Neural progenitor cell (in vitro differentiated cells): ENCODE results near the gene PTPRN2. TPM values are rescaled to one million over a fixed set of nuclear protein-coding genes. Genes with fewer than 3 reads are reported as not detected.

ENCODE experiments used
- DNase-seq: peaks from one replicate; pipeline ENCODE4 v3.0.0-alpha.2; 2016; ENCODE audit warnings: low spot score
- H2AFZ ChIP-seq: fragments of 200-600 bp; sonication (generic); replicated peaks from 2 replicates; pipeline ENCODE4 v1.6.1; 2016; ENCODE audit warnings: antibody characterized with exemption
- H3F3A ChIP-seq: fragments of 200-600 bp; sonication (generic); 2 replicates; pipeline ENCODE4 v1.6.1; 2016; ENCODE audit warnings: antibody characterized with exemption, low read depth
- H3K27ac ChIP-seq: fragments of 200-600 bp; sonication (generic); 2 replicates; pipeline ENCODE4 v1.5.1; 2016; ENCODE audit warnings: mild to moderate bottlenecking
- H3K27me3 ChIP-seq: fragments of 200-600 bp; sonication (generic); 2 replicates; pipeline ENCODE4 v1.6.1; 2016; ENCODE audit warnings: mild to moderate bottlenecking, moderate library complexity
- H3K36me3 ChIP-seq: fragments of 200-600 bp; sonication (generic); 2 replicates; pipeline ENCODE4 v1.5.1; 2016
- H3K4me1 ChIP-seq: fragments of 200-600 bp; sonication (generic); 2 replicates; pipeline ENCODE4 v1.6.1; 2016; ENCODE audit warnings: mixed run types
- H3K4me2 ChIP-seq: fragments of 200-600 bp; sonication (generic); 2 replicates; pipeline ENCODE4 v1.6.1; 2016
- H3K4me3 ChIP-seq: fragments of 200-600 bp; sonication (generic); 2 replicates; pipeline ENCODE4 v1.5.1; 2016
- H3K79me2 ChIP-seq: fragments of 200-600 bp; sonication (generic); 2 replicates; pipeline ENCODE4 v1.6.1; 2016; ENCODE audit warnings: low read depth
- H3K9ac ChIP-seq: fragments of 200-600 bp; sonication (generic); 2 replicates; pipeline ENCODE4 v1.6.1; 2016
- H3K9me3 ChIP-seq: fragments of 200-600 bp; sonication (generic); 2 replicates; pipeline ENCODE4 v1.5.1; 2016; ENCODE audit warnings: low read depth
- H4K20me1 ChIP-seq: fragments of 200-600 bp; sonication (generic); 2 replicates; pipeline ENCODE4 v1.6.1; 2016; ENCODE audit warnings: low read depth
- H3K27ac Mint-ChIP-seq: 3 replicates; pipeline ENCODE4 v1.8.0; 2021; ENCODE audit warnings: mixed read lengths
- H3K27me3 Mint-ChIP-seq: 2 replicates; pipeline ENCODE4 v1.8.0; 2022; ENCODE audit warnings: low read depth, mild to moderate bottlenecking, inconsistent platforms, moderate library complexity, mixed read lengths; ENCODE audit not compliant: insufficient read depth
- H3K36me3 Mint-ChIP-seq: 3 replicates; pipeline ENCODE4 v1.8.0; 2021; ENCODE audit warnings: mixed read lengths
- H3K4me1 Mint-ChIP-seq: 3 replicates; pipeline ENCODE4 v1.8.0; 2021; ENCODE audit warnings: mixed read lengths
- H3K4me3 Mint-ChIP-seq: 3 replicates; pipeline ENCODE4 v1.8.0; 2021; ENCODE audit warnings: mild to moderate bottlenecking, moderate library complexity, mixed read lengths
- H3K9me3 Mint-ChIP-seq: 3 replicates; pipeline ENCODE4 v1.8.0; 2020; ENCODE audit warnings: mixed read lengths
- EZH2 ChIP-seq: fragments of 200-600 bp; sonication (generic); IDR thresholded peaks from 2 replicates; pipeline ENCODE4 v1.6.1; 2017; ENCODE audit warnings: antibody characterized with exemption, mild to moderate bottlenecking, moderate library complexity
- EZH2phosphoT487 ChIP-seq: fragments of 200-600 bp; sonication (generic); IDR thresholded peaks from 2 replicates; pipeline ENCODE4 v1.6.1; 2017; ENCODE audit warnings: antibody characterized with exemption
- total RNA-seq: library from RNA; depleted of rRNA; stranded (reverse); fragments of >200 nt; gene quantifications from 2 replicates; pipeline ENCODE4 v1.2.3, GENCODE V29; 2015; ENCODE audit warnings: low replicate concordance
- TF ChIP-seq, protein P1 (sequence below): fragments of 200-600 bp; sonication (generic); IDR thresholded peaks from 2 replicates; pipeline ENCODE4 v1.5.1; 2017; ENCODE audit warnings: antibody characterized with exemption, mild to moderate bottlenecking

PTPRN2 gene
- total RNA-seq, 1 donor from 2014 or later: 3.0 TPM

DNA sequence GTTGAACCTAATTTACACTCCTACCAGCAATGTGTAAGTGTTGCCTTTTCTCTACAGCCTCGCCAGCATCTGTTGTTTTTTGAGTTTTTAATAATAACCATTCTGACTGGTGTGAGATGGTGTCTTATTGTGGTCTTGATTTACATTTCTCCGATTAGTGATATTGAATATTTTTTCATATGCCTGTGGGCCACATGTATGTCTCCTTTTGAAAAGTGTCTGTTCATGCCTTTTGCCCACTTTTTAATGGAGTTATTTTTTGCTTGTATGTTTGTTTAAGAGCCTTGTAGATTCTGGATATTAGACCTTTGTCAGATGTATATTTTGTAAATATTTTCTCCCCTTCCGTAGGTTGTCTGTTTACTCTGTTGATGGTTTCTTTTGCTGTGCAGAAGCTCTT, 1055.6 kb downstream of the PTPRN2 start:
- Histone ChIP-seq H3K4me3 (no peak overlapping the region), H3K27me3 (peaks cover 19% of the 10 kb centered on the region), H3K79me2 (no peaks in the 10 kb centered on the region), H4K20me1 (no peaks in the 10 kb centered on the region), H2AFZ (no peak overlapping the region), H3K9ac (no peak overlapping the region), H3K4me2 (no peak overlapping the region), H3F3A (no peaks in the 10 kb centered on the region), H3K9me3 (no peaks in the 10 kb centered on the region), H3K4me1 (peaks cover 3% of the 10 kb centered on the region), H3K36me3 (no peaks in the 10 kb centered on the region), H3K27ac (no peak overlapping the region)
- Mint-ChIP-seq H3K4me3 (no peak overlapping the region), H3K9me3 (peaks cover 36% of the 10 kb centered on the region), H3K27ac (no peak overlapping the region), H3K4me1 (peaks cover 5% of the 10 kb centered on the region), H3K27me3 (peaks cover 11% of the 10 kb centered on the region), H3K36me3 (no peaks in the 10 kb centered on the region)
- no peak for DNase-seq
- TF ChIP-seq EZH2 (no peak), EZH2phosphoT487 (no peak)
- TF ChIP-seq, protein P1, sequence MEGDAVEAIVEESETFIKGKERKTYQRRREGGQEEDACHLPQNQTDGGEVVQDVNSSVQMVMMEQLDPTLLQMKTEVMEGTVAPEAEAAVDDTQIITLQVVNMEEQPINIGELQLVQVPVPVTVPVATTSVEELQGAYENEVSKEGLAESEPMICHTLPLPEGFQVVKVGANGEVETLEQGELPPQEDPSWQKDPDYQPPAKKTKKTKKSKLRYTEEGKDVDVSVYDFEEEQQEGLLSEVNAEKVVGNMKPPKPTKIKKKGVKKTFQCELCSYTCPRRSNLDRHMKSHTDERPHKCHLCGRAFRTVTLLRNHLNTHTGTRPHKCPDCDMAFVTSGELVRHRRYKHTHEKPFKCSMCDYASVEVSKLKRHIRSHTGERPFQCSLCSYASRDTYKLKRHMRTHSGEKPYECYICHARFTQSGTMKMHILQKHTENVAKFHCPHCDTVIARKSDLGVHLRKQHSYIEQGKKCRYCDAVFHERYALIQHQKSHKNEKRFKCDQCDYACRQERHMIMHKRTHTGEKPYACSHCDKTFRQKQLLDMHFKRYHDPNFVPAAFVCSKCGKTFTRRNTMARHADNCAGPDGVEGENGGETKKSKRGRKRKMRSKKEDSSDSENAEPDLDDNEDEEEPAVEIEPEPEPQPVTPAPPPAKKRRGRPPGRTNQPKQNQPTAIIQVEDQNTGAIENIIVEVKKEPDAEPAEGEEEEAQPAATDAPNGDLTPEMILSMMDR: no peak

DNA sequence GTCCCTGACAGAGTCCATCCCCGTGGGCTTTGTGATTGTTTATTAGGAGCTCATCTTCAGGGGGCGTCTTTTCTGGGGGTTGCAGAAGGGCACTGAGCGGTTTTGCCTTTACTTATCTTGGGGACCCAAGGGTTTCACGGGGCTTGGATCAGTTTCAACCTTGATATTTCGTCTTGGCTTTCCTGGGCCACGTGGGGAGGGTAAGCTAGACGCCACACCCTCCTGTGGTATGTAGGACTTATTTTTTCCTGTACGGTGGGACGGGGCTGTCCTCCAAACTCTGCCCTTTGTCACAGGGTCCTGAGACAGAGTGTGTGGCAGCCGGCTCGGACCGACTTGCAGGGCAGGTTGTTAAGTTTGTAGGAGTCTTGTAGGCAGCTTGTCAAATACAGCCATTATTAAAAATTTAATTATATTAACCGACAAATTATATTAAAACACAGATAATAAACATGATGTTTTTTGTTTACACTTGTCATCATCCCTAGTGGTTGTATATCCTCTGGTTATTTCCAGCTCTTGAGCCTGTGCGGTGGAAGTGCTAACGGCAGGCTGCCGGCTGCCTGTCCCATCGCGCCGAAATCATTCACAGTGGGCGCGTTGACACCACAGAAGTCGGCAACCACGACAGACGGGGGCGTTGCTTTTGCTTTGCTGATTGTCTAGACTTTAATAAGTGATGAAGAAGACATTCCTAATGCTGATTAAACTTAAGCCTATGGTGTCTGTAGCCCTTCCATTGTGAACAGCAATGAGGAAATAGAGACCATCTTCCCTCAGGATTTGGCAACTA, 1057.7 kb downstream of the PTPRN2 start:
- Histone ChIP-seq H4K20me1 (no peaks in the 10 kb centered on the region), H3K9me3 (no peaks in the 10 kb centered on the region), H2AFZ (no peak overlapping the region), H3K27ac (no peak overlapping the region), H3K27me3 (peaks cover 8% of the 10 kb centered on the region), H3K4me2 (no peak overlapping the region), H3F3A (no peaks in the 10 kb centered on the region), H3K79me2 (no peaks in the 10 kb centered on the region), H3K36me3 (no peaks in the 10 kb centered on the region), H3K9ac (no peak overlapping the region), H3K4me3 (no peak overlapping the region), H3K4me1 (peaks cover 4% of the 10 kb centered on the region)
- Mint-ChIP-seq H3K4me1 (peaks cover 20% of the 10 kb centered on the region), H3K27me3 (peaks cover 10% of the 10 kb centered on the region), H3K4me3 (no peak overlapping the region), H3K9me3 (peaks cover 36% of the 10 kb centered on the region), H3K27ac (no peak overlapping the region), H3K36me3 (peaks cover 4% of the 10 kb centered on the region)
- no peak for DNase-seq
- TF ChIP-seq EZH2phosphoT487 (no peak), EZH2 (no peak)
- TF ChIP-seq, protein P1: no peak

DNA sequence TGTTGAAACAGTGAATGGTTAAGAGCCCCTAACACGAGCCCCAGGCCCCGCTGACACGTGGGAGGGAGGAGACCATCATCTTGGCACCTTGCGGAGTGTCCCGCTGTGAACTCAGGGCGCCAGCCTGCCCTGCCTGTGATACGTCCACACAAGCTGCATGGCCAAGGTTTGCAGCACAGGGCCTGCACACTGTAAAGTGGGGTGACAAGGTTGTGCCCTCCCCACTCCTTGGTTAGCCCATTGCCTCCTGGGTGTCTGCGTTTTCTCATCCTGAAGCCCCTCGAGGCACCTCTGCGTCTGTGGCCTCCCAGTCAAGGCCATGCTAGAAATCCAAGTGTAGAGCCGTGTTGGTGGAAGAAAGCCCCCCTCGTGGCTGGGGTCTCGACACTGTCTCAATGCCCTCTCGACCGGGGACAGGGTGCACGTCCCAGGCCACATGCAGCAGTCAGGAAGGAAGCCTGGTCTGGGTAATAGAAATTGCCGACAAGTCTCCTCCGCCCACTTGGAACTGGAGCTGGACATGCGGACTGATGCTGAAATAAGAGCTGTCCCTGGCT, 1058.8 kb downstream of the PTPRN2 start:
- no peak for DNase-seq
- no peak overlapping the region for H3K27ac ChIP-seq
- no peaks in the 10 kb centered on the region for H3F3A ChIP-seq
- H3K9ac ChIP-seq: no peak overlapping the region
- no peak overlapping the region for H3K4me3 ChIP-seq
- no peak overlapping the region for H3K4me2 ChIP-seq
- H3K4me1 ChIP-seq: peaks cover 4% of the 10 kb centered on the region
- H3K27me3 ChIP-seq: no peaks in the 10 kb centered on the region
- peaks cover 10% of the 10 kb centered on the region for H3K27me3 Mint-ChIP-seq
- no peaks in the 10 kb centered on the region for H3K9me3 ChIP-seq
- no peak overlapping the region for H3K4me3 Mint-ChIP-seq
- peaks cover 32% of the 10 kb centered on the region for H3K9me3 Mint-ChIP-seq
- no peaks in the 10 kb centered on the region for H3K36me3 ChIP-seq
- no peak overlapping the region for H2AFZ ChIP-seq
- no peaks in the 10 kb centered on the region for H3K79me2 ChIP-seq
- peaks cover 5% of the 10 kb centered on the region for H3K36me3 Mint-ChIP-seq
- peaks cover 20% of the 10 kb centered on the region for H3K4me1 Mint-ChIP-seq
- no peaks in the 10 kb centered on the region for H4K20me1 ChIP-seq
- TF ChIP-seq EZH2 (no peak), EZH2phosphoT487 (no peak)
- TF ChIP-seq, protein P1: no peak
- no peak overlapping the region for H3K27ac Mint-ChIP-seq
